Stomach (tissue), 9 donors: Measurements from ENCODE around the gene TUBE1. TPM values are rescaled to one million over a fixed set of nuclear protein-coding genes. Genes with fewer than 3 reads are reported as not detected.

ENCODE experiments used
- DNase-seq, 2 donors: peaks; one replicate each; pipeline versions ENCODE4 v3.0.0 to v3.0.0-alpha.2; 2013 to 2019
- H3K27ac ChIP-seq, 5 donors: fragments of 200-600 bp in 4 of 5; sonication (generic) in 4 of 5; one replicate each; pipeline ENCODE4 v1.5.1; 2013 to 2019; ENCODE audit warnings: mild to moderate bottlenecking in 1 of 5, moderate library complexity in 1 of 5
- H3K27me3 ChIP-seq, 3 donors: fragments of 200-600 bp; sonication (generic); one replicate each; pipeline ENCODE4 v1.5.1; 2017 to 2019; ENCODE audit warnings: mixed run types in 1 of 3
- H3K36me3 ChIP-seq, 4 donors: fragments of 200-600 bp; sonication (generic); 1 replicate in 3 of 4; 2 replicates in 1 of 4; pipeline ENCODE4 v1.5.1; 2016 to 2019
- H3K4me1 ChIP-seq, 4 donors: fragments of 200-600 bp; sonication (generic); one replicate each; pipeline ENCODE4 v1.5.1; 2016 to 2019
- H3K4me3 ChIP-seq, 4 donors: fragments of 200-600 bp; sonication (generic) in 3 of 4; one replicate each; pipeline ENCODE4 v1.5.1; 2016 to 2019; ENCODE audit warnings: mild to moderate bottlenecking in 1 of 4
- H3K9me3 ChIP-seq, 4 donors: fragments of 200-600 bp; sonication (generic); one replicate each; pipeline ENCODE4 v1.5.1; 2016 to 2019
- EP300 ChIP-seq: sonication (generic); formaldehyde crosslinking; IDR thresholded peaks from one replicate; pipeline ENCODE4 v1.6.1; 2017; ENCODE audit warnings: antibody characterized with exemption
- POLR2A ChIP-seq, 4 donors: fragments of 450-650 bp; IDR thresholded peaks; one replicate each; pipeline ENCODE4 v1.6.1; 2016; ENCODE audit warnings: antibody characterized with exemption in 4 of 4, control low read depth in 2 of 4, mild to moderate bottlenecking in 1 of 4, moderate library complexity in 1 of 4
- POLR2AphosphoS5 ChIP-seq, 3 donors: sonication (generic); formaldehyde crosslinking; IDR thresholded peaks; one replicate each; pipeline ENCODE4 v1.6.1; 2016; ENCODE audit warnings: antibody characterized with exemption in 3 of 3
- WGBS, 5 donors: extraction: QIAGEN DNeasy Blood & Tissue Kit in 3 of 5; methylation state at CpG; one replicate each; pipeline versions ENCODE4 v1.1.5 to v1.1.7; 2013 to 2018; 5-methylcytosine and 5-hydroxymethylcytosine counted together
- intact Hi-C: fragments of 100-400 bp; cut with DNase I; formaldehyde crosslinking; loops from one replicate; pipeline ENCODE4 v1.15.1; 2023; ENCODE audit warnings: low total_unique reads
- polyA plus RNA-seq, 3 donors: library from polyadenylated mRNA; stranded (reverse); fragments of 200-250 nt; gene quantifications; one replicate each; pipeline ENCODE4 v1.2.3, GENCODE V29; 2013
- total RNA-seq, 5 donors: library from RNA; depleted of rRNA; stranded (reverse); fragments of >200 nt; gene quantifications; one replicate each; pipeline versions ENCODE4 v1.1.0 to v1.2.3, GENCODE V29; 2014 to 2016
- TF ChIP-seq, protein P1 (sequence below), 7 experiments: fragments of 450-650 bp in 4 of 7; fragments of 200-600 bp in 3 of 7; sonication (generic) in 3 of 7; IDR thresholded peaks; one replicate each; pipeline ENCODE4 v1.5.1; 2016 to 2019; ENCODE audit warnings: antibody characterized with exemption in 7 of 7, control low read depth in 2 of 7, mild to moderate bottlenecking in 1 of 7
- donor health status: healthy with polysubstance abuse.
- donor health status: Bipolar disorder and iron deficiency.
- donor health status: healthy.

The TUBE1 gene
- total and polyA plus RNA-seq, 8 donors: 9.3 to 104 (median 22.1) TPM

DNA sequence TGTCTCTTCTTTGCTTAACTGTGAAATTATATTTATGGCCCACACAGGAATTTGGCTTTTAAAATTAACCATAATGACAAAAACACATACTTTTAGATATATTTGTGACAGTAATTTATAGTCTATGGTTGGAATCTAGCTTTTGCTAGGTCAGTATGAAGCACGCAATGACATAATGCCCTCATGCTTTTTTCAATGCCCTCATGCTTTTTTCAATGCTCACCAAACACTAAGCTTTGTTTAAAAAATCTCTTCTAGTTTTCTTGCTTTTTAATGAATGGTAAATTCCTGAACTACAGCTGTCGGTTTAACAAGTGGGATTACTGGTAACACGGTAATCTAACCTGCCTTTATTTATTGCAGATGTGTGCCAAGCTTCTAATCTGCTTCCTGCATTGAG is 20.7 kb downstream of the TUBE1 start:
- intact Hi-C loops: no loop called here
- Histone ChIP-seq H3K27ac (no peak overlapping the region), H3K4me3 (no peak overlapping the region), H3K4me1 (no peaks in the 10 kb centered on the region), H3K9me3 (no peaks in the 10 kb centered on the region), H3K27me3 (no peaks in the 10 kb centered on the region), H3K36me3 (peaks cover 0 to 27% (median 23%) of the 10 kb centered on the region in 4 donors)
- no peak for TF ChIP-seq POLR2A (IDR thresholded peaks at IDR 0.05)
- no peak for TF ChIP-seq EP300
- no peak for TF ChIP-seq POLR2AphosphoS5 (IDR thresholded peaks at IDR 0.05)
- TF ChIP-seq, protein P1, sequence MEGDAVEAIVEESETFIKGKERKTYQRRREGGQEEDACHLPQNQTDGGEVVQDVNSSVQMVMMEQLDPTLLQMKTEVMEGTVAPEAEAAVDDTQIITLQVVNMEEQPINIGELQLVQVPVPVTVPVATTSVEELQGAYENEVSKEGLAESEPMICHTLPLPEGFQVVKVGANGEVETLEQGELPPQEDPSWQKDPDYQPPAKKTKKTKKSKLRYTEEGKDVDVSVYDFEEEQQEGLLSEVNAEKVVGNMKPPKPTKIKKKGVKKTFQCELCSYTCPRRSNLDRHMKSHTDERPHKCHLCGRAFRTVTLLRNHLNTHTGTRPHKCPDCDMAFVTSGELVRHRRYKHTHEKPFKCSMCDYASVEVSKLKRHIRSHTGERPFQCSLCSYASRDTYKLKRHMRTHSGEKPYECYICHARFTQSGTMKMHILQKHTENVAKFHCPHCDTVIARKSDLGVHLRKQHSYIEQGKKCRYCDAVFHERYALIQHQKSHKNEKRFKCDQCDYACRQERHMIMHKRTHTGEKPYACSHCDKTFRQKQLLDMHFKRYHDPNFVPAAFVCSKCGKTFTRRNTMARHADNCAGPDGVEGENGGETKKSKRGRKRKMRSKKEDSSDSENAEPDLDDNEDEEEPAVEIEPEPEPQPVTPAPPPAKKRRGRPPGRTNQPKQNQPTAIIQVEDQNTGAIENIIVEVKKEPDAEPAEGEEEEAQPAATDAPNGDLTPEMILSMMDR (IDR thresholded peaks at IDR 0.05): no peak
- WGBS, 5 donors: 42 to 60% (median 51%) methylated on average over 3 of the region's 3 CpGs
- DNase-seq: no peak

DNA sequence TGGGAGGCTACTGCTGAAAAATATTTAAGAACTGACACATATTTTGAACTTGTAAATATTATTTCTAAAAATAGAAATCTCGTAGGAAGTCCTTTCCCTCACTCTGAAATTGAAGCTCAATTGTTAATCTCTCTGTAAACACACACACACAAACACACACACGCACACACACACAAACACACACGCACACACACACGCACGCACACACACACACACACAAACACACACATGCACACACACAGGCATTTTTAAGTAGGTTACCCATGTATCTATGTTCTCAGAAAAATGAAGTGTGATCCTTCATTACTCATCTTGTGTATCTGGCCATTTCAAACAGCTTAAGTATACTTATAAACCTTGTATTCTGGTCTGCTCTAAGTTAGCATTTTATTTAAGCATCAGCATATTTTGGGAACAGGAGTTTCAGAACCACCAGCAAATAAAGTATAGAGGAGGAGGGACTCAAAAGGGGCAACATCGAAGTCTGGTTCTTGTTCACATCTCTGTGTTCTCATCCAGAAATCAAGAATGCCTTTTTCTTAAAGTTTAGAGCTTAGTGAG is 21.8 kb downstream of the TUBE1 start:
- H3K9me3 ChIP-seq: no peaks in the 10 kb centered on the region

DNA sequence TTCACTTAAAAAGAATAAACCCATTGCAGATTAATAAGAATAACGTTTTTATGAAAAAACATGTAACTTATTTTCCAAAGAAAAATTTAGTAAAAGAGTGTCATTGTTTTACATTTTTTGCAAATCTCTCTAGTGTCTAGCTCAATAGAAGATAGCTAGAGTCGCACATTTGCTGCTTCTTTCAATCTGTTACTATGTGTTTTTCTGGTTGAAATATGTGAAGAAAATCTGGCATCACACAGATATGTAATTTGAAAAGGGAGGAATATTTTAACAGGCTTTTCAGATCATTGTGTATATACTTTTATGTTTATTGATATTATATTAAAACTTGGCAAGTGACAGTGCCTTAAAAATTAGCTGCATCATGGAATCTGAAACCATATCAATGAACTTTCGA is 24.3 kb downstream of the TUBE1 start:
- H3K27ac ChIP-seq: no peak overlapping the region
- 81 to 89% (median 87%) methylated on average over 3 of the region's 3 CpGs for WGBS, 5 donors
- intact Hi-C loops: no loop called here
- no peaks in the 10 kb centered on the region for H3K4me1 ChIP-seq
- no peak overlapping the region for H3K4me3 ChIP-seq
- H3K36me3 ChIP-seq: no peaks in the 10 kb centered on the region
- no peaks in the 10 kb centered on the region for H3K27me3 ChIP-seq
- no peaks in the 10 kb centered on the region for H3K9me3 ChIP-seq
- TF ChIP-seq, protein P1 (IDR thresholded peaks at IDR 0.05): no peak
- TF ChIP-seq POLR2A (IDR thresholded peaks at IDR 0.05) (no peak), POLR2AphosphoS5 (IDR thresholded peaks at IDR 0.05) (no peak), EP300 (no peak)
- DNase-seq: no peak

More for the DNA sequence above, 21.8 kb downstream of the TUBE1 start:
- intact Hi-C loops: no loop called here
- 43 to 60% (median 47%) methylated on average over 6 of the region's 6 CpGs for WGBS, 5 donors
- Histone ChIP-seq H3K4me1 (no peaks in the 10 kb centered on the region), H3K4me3 (no peak overlapping the region), H3K27ac (no peak overlapping the region), H3K27me3 (no peaks in the 10 kb centered on the region), H3K36me3 (peaks cover 0 to 16% (median 12%) of the 10 kb centered on the region in 4 donors)
- TF ChIP-seq POLR2AphosphoS5 (IDR thresholded peaks at IDR 0.05): no peak
- TF ChIP-seq EP300: no peak
- TF ChIP-seq, protein P1 (IDR thresholded peaks at IDR 0.05): no peak
- TF ChIP-seq POLR2A (IDR thresholded peaks at IDR 0.05): no peak
- no peak for DNase-seq

DNA sequence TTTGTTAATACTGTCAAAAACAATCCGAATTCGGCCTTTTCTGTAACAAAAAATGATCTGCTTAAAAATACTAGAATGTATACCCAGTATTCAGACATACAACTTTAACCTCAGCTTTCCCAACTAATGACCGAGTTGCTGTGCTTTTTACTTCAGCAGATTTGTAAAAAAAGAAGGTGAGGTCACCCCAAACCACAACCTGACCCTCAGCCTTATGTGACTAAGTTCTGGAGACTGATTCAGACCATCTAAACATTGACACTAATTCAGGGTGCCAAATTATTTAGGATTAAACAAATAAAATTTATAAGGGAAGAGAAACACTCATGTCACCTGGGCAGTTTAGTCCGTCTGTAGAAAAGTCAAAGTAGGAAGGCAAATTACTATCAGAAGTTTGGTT is 25.7 kb downstream of the TUBE1 start:
- H3K27me3 ChIP-seq: no peaks in the 10 kb centered on the region
- DNase-seq: no peak
- H3K27ac ChIP-seq: no peak overlapping the region
- H3K36me3 ChIP-seq: no peaks in the 10 kb centered on the region
- H3K4me1 ChIP-seq: no peaks in the 10 kb centered on the region
- TF ChIP-seq POLR2A (IDR thresholded peaks at IDR 0.05) (no peak), EP300 (no peak), POLR2AphosphoS5 (IDR thresholded peaks at IDR 0.05) (no peak)
- TF ChIP-seq, protein P1 (IDR thresholded peaks at IDR 0.05): no peak
- no peak overlapping the region for H3K4me3 ChIP-seq
- intact Hi-C loops: no loop called here
- H3K9me3 ChIP-seq: no peaks in the 10 kb centered on the region
- 86 to 94% (median 92%) methylated on average over 4 of the region's 4 CpGs for WGBS, 5 donors
